OCI-LY3 (cell line): ENCODE data around the gene PCMT1.

Experiments used
- CTCF ChIP-seq: fragments of 200-600, 300-600 bp; sonication (generic); IDR thresholded peaks from 2 replicates; pipeline ENCODE4 v1.5.1; 2014; ENCODE audit warnings: antibody characterized with exemption, low read length, low read depth
- EZH2phosphoT487 ChIP-seq: fragments of 200-600 bp; shearing (Covaris generic); IDR thresholded peaks from 2 replicates; pipeline ENCODE4 v1.6.1; 2018; ENCODE audit warnings: antibody characterized with exemption, mixed run types, low read depth

- no peak for TF ChIP-seq CTCF
- no peak for TF ChIP-seq EZH2phosphoT487
Observed at GRCh38 chr6:149830731-149831307, 81.3 kb downstream of the PCMT1 start.
